ENCODE data around the gene OPRL1.

Gene OPRL1

GRCh38 chr20:64065062-64065973, 14.6 kb upstream of the OPRL1 start:
- TF ChIP-seq JUND (IDR thresholded peaks at IDR 0.05; ENCODE audit: low read depth), result no peak
- in situ Hi-C loops (cut with HindIII; ENCODE audit: low pct_unique_long_range_greater_than_20kb, low sequenced_read_pairs), result no loop called here
- DNase-seq (ENCODE audit: low read depth in 1 of 2, low spot score in 1 of 2), result no peak

DNA sequence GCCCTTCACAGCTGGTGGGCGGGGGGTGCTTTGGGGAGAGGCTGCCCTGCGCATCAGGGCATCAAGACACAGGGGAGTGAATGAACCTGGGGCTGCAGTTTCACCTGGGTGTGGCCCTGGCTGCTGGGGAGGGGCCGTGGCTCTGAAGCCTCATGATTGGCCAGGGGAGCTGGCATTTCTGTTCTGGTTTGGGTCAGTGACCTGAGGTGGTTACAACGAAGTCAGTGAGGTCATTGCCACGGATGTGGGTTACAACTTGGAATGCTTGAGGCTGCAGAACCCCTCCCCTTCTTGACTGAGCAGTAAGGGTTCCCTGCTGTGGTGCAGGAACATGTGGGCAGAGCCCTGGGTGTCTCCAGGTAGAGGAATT, 13.9 kb upstream of the OPRL1 start:
- DNase-seq (ENCODE audit: low read depth in 1 of 2, low spot score in 1 of 2), result peak in 1 of 2 experiments; percentile 67
- in situ Hi-C loops (cut with HindIII; ENCODE audit: low pct_unique_long_range_greater_than_20kb, low sequenced_read_pairs), result no loop called here
- no peak for TF ChIP-seq JUND (IDR thresholded peaks at IDR 0.05; ENCODE audit: low read depth)

- no peak for TF ChIP-seq JUND (IDR thresholded peaks at IDR 0.05; ENCODE audit: low read depth)
- in situ Hi-C loops (cut with HindIII; ENCODE audit: low pct_unique_long_range_greater_than_20kb, low sequenced_read_pairs), result no loop called here
- DNase-seq (ENCODE audit: low read depth in 1 of 2, low spot score in 1 of 2), result no peak
Measured at GRCh38 chr20:64067005-64067632, 12.8 kb upstream of the OPRL1 start.

- in situ Hi-C loops (cut with HindIII; ENCODE audit: low pct_unique_long_range_greater_than_20kb, low sequenced_read_pairs), result no loop called here
- no peak for DNase-seq (ENCODE audit: low read depth in 1 of 2, low spot score in 1 of 2)
- TF ChIP-seq JUND (IDR thresholded peaks at IDR 0.05; ENCODE audit: low read depth), result no peak
Measured at GRCh38 chr20:64067733-64068307, 12.1 kb upstream of the OPRL1 start.

DNA sequence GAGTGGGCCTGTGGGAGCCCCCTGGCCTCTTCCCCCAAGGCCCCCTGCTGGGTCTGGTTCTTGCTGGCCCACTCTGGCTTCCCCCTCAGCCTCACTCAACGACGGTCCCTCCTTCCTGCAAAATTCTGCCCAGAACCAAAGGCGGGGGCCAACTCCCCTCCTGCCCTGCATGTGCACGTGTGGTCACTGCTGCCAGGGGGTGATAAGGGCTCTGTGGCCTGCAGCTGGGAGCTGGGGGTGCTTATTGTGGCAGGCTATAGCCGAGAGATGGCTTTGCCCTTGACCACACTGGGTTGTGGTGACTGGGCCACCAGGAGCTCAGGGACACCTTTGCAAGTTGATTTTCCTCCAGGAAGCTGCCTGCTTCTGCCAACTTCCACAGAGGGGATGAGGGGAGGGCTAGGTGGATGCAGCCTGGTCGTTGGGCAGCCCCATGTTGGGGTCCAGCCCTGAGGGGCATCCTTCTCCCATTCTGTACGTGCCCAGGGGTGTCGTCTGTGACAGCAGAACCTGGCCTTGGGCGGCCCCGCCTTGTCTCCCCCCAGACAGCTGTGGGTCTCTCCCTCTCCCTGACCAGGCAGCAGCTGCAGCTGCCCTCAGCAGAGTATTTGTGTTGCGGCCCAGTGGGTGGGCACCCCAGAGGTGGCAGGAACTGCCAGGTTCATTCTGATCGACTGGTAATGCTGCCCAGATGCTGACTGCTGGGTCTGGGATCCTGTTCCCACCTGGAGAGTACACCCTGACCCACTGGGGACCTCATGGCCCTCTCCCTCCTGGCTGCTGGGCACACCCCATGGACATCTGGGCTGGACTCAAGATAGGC, 11.3 kb upstream of the OPRL1 start:
- in situ Hi-C loops (cut with HindIII; ENCODE audit: low pct_unique_long_range_greater_than_20kb, low sequenced_read_pairs), result no loop called here
- TF ChIP-seq JUND (IDR thresholded peaks at IDR 0.05; ENCODE audit: low read depth), result no peak

GRCh38 chr20:64069209-64069613, 10.7 kb upstream of the OPRL1 start:
- no peak for TF ChIP-seq JUND (IDR thresholded peaks at IDR 0.05; ENCODE audit: low read depth)
- in situ Hi-C loops (cut with HindIII; ENCODE audit: low pct_unique_long_range_greater_than_20kb, low sequenced_read_pairs), result no loop called here
- no peak for DNase-seq (ENCODE audit: low read depth in 1 of 2, low spot score in 1 of 2)

More for the DNA sequence above, 11.3 kb upstream of the OPRL1 start:
- DNase-seq (ENCODE audit: low read depth in 1 of 2, low spot score in 1 of 2), result no peak

- TF ChIP-seq JUND (IDR thresholded peaks at IDR 0.05; ENCODE audit: low read depth), result no peak
- in situ Hi-C loops (cut with HindIII; ENCODE audit: low pct_unique_long_range_greater_than_20kb, low sequenced_read_pairs), result no loop called here
- peak; percentile 47 to 89 for DNase-seq (ENCODE audit: low read depth in 1 of 2, low spot score in 1 of 2)
Measured at GRCh38 chr20:64069614-64070243, 10.2 kb upstream of the OPRL1 start.

DNA sequence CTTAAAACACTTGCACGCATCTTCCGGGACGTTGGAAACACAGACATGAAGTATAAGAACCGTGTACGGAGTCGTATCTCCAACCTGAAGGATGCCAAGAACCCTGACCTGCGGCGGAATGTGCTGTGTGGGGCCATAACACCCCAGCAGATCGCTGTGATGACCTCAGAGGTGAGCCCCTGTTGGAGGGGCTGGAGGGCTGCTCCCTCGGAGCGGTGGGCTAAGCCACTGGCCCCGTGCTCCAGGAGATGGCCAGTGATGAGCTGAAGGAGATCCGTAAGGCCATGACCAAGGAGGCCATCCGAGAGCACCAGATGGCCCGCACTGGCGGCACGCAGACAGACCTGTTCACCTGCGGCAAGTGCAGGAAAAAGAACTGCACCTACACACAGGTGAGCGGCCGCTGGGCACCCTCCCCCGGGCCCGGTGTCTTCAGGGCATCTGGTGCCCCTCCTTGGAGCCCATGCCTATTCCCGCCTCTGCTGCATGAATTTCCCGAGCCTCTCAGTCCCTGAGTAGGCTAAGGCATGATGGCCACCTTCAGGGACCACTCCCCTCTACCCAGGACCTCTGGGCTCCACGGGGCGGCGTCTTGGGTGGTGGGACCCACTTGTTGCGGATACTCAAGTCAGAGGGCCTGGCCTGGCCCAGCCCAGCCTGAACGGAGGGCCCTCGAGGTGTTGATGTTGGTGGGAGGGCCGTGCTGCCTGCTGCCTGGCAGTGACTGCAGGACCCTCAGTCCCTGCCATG, 9.5 kb upstream of the OPRL1 start:
- no peak for TF ChIP-seq JUND (IDR thresholded peaks at IDR 0.05; ENCODE audit: low read depth)
- in situ Hi-C loops (cut with HindIII; ENCODE audit: low pct_unique_long_range_greater_than_20kb, low sequenced_read_pairs), result no loop called here
- no peak for DNase-seq (ENCODE audit: low read depth in 1 of 2, low spot score in 1 of 2)

DNA sequence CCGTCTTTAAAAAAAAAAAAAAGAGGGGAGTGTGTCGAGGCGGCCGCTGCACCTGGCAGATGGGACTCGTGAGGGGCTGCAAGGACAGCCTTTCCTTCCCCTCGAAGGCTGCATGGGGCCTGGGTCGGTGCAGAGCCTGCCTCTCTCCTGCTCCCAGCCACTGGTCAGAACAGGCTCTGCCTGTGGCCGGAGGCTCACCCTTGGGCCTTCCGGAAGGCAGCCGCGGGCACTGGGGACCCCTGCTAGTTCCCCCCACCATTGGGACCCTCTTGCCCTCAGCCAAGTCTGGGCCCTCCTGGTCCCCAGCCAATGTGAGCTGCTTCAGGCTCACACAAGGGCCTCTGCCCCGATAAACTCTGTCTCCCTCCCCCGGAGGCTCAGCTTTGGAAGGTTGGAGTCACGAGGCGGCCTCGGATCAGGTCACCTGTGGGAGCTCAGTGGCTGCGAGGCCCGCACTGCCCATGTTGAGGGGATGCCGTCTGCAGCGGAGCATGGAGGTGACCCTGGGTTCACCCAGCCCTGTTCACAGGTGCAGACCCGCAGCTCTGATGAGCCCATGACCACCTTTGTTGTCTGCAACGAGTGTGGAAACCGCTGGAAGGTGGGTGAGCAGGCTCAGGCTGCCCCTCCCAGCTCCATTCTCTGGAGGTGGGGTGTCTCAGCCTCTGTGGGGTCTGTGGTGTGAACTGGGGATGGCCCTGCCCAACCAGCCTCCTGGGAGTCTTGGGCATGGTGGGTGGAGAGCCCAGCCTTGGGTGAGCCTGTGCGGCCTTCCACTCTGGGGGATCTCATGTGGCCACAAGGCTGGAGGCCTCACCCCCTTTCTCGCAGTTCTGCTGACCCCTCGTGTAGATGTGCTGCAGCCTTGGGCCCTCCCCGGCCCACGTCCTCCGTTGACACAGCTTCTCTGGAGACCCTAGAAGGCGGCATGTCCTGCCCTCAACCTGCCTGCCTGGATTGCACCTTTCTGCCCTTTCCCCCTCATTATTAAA, 8.2 kb upstream of the OPRL1 start:
- no peak for DNase-seq (ENCODE audit: low read depth in 1 of 2, low spot score in 1 of 2)
- in situ Hi-C loops (cut with HindIII; ENCODE audit: low pct_unique_long_range_greater_than_20kb, low sequenced_read_pairs), result no loop called here
- no peak for TF ChIP-seq JUND (IDR thresholded peaks at IDR 0.05; ENCODE audit: low read depth)

DNA sequence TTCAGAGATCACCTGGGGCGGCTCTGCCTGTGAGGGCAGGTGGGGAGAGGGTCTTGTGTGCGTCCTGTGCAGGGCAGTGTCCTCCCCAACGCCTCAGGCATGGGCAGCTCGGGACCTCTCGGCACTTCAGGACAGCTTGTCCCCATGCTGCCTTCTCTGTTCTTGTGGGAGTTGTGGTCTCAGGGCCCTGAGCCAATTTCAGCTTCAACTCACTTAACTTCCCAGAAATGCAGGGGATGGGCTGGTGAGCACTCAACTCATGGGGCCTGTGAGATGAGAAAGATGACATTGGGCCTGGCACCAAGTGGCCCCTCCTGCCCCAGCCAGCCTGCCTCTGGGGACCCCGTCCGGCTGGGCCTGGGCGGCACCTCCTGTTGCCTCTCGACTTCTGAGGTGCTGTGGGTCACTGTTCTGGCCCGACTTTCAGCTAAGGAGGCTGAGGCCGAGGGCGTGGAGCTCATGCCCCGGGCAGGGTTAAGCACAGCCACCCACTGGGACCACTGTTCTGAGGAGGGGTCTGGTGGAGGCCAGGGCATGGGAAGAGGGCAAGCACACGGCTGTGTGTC, 7.3 kb upstream of the OPRL1 start:
- TF ChIP-seq JUND (IDR thresholded peaks at IDR 0.05; ENCODE audit: low read depth), result no peak
- in situ Hi-C loops (cut with HindIII; ENCODE audit: low pct_unique_long_range_greater_than_20kb, low sequenced_read_pairs), result no loop called here
- no peak for DNase-seq (ENCODE audit: low read depth in 1 of 2, low spot score in 1 of 2)

Measured in T47D (cell line).